ENCODE data around the gene SH3BGRL3. TPM values are rescaled to one million over a fixed set of nuclear protein-coding genes. Genes with fewer than 3 reads are reported as not detected.

The SH3BGRL3 gene
- polyA plus RNA-seq, 3 donors: 478 to 1,744 (median 1,706) TPM

DNA sequence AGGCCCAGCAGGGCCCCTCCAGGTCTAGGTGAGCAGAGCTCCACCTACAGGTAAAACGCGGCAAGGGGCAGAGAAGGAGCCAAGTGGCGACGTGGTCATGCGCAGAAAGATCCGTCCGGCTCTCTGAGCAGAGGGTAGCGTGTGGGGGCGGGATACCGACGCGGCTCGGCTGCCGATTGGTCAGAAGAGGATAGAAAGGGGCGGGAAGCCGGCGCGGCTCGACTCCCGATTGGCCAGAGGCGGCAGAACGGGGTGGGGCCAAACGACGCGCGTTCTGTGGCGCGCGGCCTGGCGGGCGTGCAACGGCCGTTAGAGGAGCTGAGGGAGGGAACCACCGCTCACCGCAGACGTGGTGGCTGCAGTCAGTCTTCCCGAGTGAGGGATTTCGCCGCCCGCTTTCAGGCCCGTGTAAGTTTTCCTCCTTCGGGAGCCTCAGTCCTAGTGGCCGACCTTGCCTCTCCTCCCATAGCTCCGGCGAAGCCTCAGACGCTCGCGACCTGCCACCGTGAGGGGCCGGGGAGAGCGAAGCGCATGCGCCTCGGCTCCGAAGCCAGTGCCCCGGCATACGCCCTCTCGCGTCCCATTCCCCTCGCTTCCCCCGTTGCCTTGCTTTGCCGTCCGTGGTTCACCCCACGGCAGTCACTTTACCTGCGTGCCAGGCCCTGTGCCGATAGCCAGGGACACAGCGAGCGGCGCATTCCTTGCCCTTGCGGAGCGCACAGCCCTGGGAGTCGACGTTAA, 45.8 kb upstream of the SH3BGRL3 start, which contains the start of gene CEP85:
Gene CEP85, plus strand, starts transcription at position 298 of the 741 bp plus-strand sequence. CDS start 5,584 bp downstream, outside the sequence.
- peak within 1 kb of the TSS; percentile 98 for H2AFZ ChIP-seq (ENCODE audit: insufficient read depth, low read depth, low read length, poor library complexity, severe bottlenecking)
- under 1% methylated on average over 71 of the region's 73 CpGs for whole genome bisulfite sequencing (ENCODE audit: insufficient coverage)
- H3K79me2 ChIP-seq (ENCODE audit: insufficient read depth, low read length): peaks cover 49% of the 10 kb centered on the region
- no peaks in the 10 kb centered on the region for H3K36me3 ChIP-seq (replicated peaks in 1 of 2; ENCODE audit: control insufficient read depth in 1 of 2, insufficient read depth in 2 of 2, low read length in 2 of 2)
- Mint-ChIP-seq H3K36me3 (no peaks in the 10 kb centered on the region), H3K9me3 (peaks cover 0 to 7% (median 6%) of the 10 kb centered on the region in 7 donors), H3K27me3 (ENCODE audit: low read depth in 3 of 3) (peaks cover 0 to 2% (median 2%) of the 10 kb centered on the region in 3 donors), H3K4me3 (peak within 1 kb of the TSS; percentile 99), H3K27ac (peak within 1 kb of the TSS; percentile 91 to 97 (median 96)), H3K4me1 (peaks cover 32% of the 10 kb centered on the region)
- H3K9me3 ChIP-seq (replicated peaks in 1 of 2; ENCODE audit: control insufficient read depth in 1 of 2, insufficient read depth in 1 of 2, low read length in 2 of 2): peaks cover 0 to 8% of the 10 kb centered on the region in 2 donors
- peak within 1 kb of the TSS; percentile 65 to 98 (median 81) for H3K4me3 ChIP-seq (replicated peaks in 1 of 3; ENCODE audit: low read depth in 2 of 3, low read length in 3 of 3)
- H4K20me1 ChIP-seq (ENCODE audit: insufficient read depth, low read length): no peaks in the 10 kb centered on the region
- H3K9ac ChIP-seq (ENCODE audit: insufficient read depth, low read length, poor library complexity, severe bottlenecking): peak within 1 kb of the TSS; percentile 91
- H3K27me3 ChIP-seq (ENCODE audit: control insufficient read depth in 2 of 2, insufficient read depth in 2 of 2, low read length in 2 of 2): no peaks in the 10 kb centered on the region
- peak within 1 kb of the TSS; percentile 70 to 98 for H3K27ac ChIP-seq (ENCODE audit: low read depth in 1 of 2, low read length in 2 of 2)
- H3K4me2 ChIP-seq (replicated peaks; ENCODE audit: extremely low read depth, low read length, poor library complexity, severe bottlenecking): peak within 1 kb of the TSS; percentile 94
- TF ChIP-seq, protein P1, sequence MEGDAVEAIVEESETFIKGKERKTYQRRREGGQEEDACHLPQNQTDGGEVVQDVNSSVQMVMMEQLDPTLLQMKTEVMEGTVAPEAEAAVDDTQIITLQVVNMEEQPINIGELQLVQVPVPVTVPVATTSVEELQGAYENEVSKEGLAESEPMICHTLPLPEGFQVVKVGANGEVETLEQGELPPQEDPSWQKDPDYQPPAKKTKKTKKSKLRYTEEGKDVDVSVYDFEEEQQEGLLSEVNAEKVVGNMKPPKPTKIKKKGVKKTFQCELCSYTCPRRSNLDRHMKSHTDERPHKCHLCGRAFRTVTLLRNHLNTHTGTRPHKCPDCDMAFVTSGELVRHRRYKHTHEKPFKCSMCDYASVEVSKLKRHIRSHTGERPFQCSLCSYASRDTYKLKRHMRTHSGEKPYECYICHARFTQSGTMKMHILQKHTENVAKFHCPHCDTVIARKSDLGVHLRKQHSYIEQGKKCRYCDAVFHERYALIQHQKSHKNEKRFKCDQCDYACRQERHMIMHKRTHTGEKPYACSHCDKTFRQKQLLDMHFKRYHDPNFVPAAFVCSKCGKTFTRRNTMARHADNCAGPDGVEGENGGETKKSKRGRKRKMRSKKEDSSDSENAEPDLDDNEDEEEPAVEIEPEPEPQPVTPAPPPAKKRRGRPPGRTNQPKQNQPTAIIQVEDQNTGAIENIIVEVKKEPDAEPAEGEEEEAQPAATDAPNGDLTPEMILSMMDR (IDR thresholded peaks at IDR 0.05): peak; percentile 52
- intact Hi-C loops (cut with micrococcal nuclease): loop anchor here in 1 of 2 donors (2.0 to 5.0 kb wide), 2 partner anchors 41 to 67 kb away; partner anchors contain the start of genes C1orf232 and ZNF593
- peaks cover 29 to 39% of the 10 kb centered on the region in 2 donors for H3K4me1 ChIP-seq (ENCODE audit: control insufficient read depth in 1 of 2, insufficient read depth in 2 of 2, low read length in 2 of 2)
- peak; percentile 95 to 97 (median 97) for DNase-seq

DNA sequence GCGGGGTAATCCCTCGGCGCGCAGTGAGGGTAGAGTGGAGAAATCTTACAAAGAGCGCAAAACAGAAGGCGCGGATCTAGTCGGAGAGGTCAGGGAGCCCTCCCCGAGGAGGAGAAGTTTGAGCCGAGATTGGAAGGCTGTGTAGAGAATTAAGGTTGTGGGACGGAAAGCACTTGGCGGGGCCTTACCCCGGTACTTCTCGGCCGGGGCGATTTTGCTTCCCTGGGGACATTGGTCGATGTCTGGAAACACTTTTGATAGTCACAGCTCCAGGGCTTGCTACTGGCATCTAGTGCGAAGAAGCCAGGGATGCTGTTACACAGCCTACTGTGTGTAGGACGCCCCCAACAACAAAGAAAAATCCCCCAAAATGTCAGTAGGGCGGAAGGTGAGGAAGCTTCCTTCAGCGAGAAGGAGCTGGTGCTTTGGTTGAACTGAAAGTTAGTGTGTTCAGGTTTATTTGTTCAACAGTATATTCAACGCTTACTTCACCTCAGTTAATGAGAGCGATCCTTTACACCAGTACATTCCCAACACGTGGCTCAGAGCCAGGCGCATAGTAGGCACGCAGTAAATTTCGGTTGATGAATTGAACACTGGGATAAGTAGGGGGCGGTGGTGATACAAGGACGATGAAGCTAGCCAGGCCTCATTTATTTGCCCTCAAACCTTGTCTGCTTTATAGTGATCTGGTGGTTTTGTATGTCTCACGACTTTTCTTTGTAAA, 45.1 kb upstream of the SH3BGRL3 start:
- peaks cover 0 to 8% of the 10 kb centered on the region in 2 donors for H3K9me3 ChIP-seq (replicated peaks in 1 of 2; ENCODE audit: control insufficient read depth in 1 of 2, insufficient read depth in 1 of 2, low read length in 2 of 2)
- WGBS (ENCODE audit: insufficient coverage): 1% methylated on average over 13 of the region's 30 CpGs
- peaks cover 0 to 2% (median 2%) of the 10 kb centered on the region in 3 donors for H3K27me3 Mint-ChIP-seq (ENCODE audit: low read depth in 3 of 3)
- H3K27ac ChIP-seq (ENCODE audit: low read depth in 1 of 2, low read length in 2 of 2): peak overlapping the region; percentile 70 to 98
- peaks cover 0 to 7% (median 6%) of the 10 kb centered on the region in 7 donors for H3K9me3 Mint-ChIP-seq
- TF ChIP-seq, protein P1 (IDR thresholded peaks at IDR 0.05): no peak
- no peaks in the 10 kb centered on the region for H4K20me1 ChIP-seq (ENCODE audit: insufficient read depth, low read length)
- H3K36me3 ChIP-seq (replicated peaks in 1 of 2; ENCODE audit: control insufficient read depth in 1 of 2, insufficient read depth in 2 of 2, low read length in 2 of 2): peaks cover 0 to 4% of the 10 kb centered on the region in 2 donors
- peak overlapping the region; percentile 98 for H2AFZ ChIP-seq (ENCODE audit: insufficient read depth, low read depth, low read length, poor library complexity, severe bottlenecking)
- H3K27ac Mint-ChIP-seq: peak overlapping the region; percentile 91 to 97 (median 96)
- peaks cover 29 to 39% of the 10 kb centered on the region in 2 donors for H3K4me1 ChIP-seq (ENCODE audit: control insufficient read depth in 1 of 2, insufficient read depth in 2 of 2, low read length in 2 of 2)
- peak overlapping the region; percentile 94 for H3K4me2 ChIP-seq (replicated peaks; ENCODE audit: extremely low read depth, low read length, poor library complexity, severe bottlenecking)
- intact Hi-C loops (cut with micrococcal nuclease): loop anchor here in 1 of 2 donors (2.0 to 5.0 kb wide), 2 partner anchors 40 to 68 kb away; partner anchors contain the start of genes C1orf232 and ZNF593
- peaks cover 32% of the 10 kb centered on the region for H3K4me1 Mint-ChIP-seq
- H3K9ac ChIP-seq (ENCODE audit: insufficient read depth, low read length, poor library complexity, severe bottlenecking): peak overlapping the region; percentile 91
- peaks cover 3 to 4% of the 10 kb centered on the region in 2 donors for H3K36me3 Mint-ChIP-seq
- H3K27me3 ChIP-seq (ENCODE audit: control insufficient read depth in 2 of 2, insufficient read depth in 2 of 2, low read length in 2 of 2): no peaks in the 10 kb centered on the region
- DNase-seq: peak in 1 of 3 donors; percentile 33
- peaks cover 56% of the 10 kb centered on the region for H3K79me2 ChIP-seq (ENCODE audit: insufficient read depth, low read length)
- H3K4me3 ChIP-seq (replicated peaks in 1 of 3; ENCODE audit: low read depth in 2 of 3, low read length in 3 of 3): peak overlapping the region; percentile 65 to 98 (median 81)
- peak overlapping the region; percentile 99 for H3K4me3 Mint-ChIP-seq
